ENCODE measurements around the gene OR51G1.

DNA sequence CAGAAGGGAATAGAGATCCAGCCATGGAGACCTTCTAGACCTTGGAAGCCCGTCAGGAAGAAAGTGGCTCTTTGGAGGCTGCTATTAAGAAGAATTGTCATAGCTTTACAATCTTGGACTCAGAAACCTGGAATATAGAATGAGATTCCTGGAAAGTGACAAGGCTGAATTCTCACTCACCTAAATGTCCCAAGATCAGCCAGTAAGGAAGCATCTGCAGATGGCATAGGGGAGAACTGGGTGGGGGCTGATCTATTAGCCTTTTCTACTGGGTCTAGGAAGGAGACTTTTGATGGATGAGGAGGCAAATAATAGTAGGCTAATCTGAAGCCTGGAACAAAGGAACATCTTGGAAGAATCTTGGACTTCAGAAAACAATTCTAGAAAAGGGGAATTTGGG is at the start of gene OR51G1:
- TF ChIP-seq POLR2A (IDR thresholded peaks at IDR 0.05; ENCODE audit: low read depth, low read length) (no peak), CHD2 (IDR thresholded peaks at IDR 0.05; ENCODE audit: borderline replicate concordance, low read depth, low read length) (no peak), POLR2AphosphoS5 (IDR thresholded peaks at IDR 0.05; ENCODE audit: low read length) (no peak), TAF1 (IDR thresholded peaks at IDR 0.05; ENCODE audit: borderline replicate concordance, low read depth, low read length) (no peak), JUND (IDR thresholded peaks at IDR 0.05; ENCODE audit: low read depth, low read length) (no peak), CEBPB (IDR thresholded peaks at IDR 0.05; ENCODE audit: borderline replicate concordance in 1 of 2, low read depth in 2 of 2, low read length in 2 of 2) (no peak)
- TF ChIP-seq, protein P1, sequence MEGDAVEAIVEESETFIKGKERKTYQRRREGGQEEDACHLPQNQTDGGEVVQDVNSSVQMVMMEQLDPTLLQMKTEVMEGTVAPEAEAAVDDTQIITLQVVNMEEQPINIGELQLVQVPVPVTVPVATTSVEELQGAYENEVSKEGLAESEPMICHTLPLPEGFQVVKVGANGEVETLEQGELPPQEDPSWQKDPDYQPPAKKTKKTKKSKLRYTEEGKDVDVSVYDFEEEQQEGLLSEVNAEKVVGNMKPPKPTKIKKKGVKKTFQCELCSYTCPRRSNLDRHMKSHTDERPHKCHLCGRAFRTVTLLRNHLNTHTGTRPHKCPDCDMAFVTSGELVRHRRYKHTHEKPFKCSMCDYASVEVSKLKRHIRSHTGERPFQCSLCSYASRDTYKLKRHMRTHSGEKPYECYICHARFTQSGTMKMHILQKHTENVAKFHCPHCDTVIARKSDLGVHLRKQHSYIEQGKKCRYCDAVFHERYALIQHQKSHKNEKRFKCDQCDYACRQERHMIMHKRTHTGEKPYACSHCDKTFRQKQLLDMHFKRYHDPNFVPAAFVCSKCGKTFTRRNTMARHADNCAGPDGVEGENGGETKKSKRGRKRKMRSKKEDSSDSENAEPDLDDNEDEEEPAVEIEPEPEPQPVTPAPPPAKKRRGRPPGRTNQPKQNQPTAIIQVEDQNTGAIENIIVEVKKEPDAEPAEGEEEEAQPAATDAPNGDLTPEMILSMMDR (IDR thresholded peaks at IDR 0.05 in 2 of 3, conservative IDR thresholded peaks at IDR 0.05 in 1 of 3; ENCODE audit: control insufficient read depth in 2 of 3, extremely low read depth in 1 of 3, insufficient read depth in 1 of 3, low read depth in 3 of 3, low read length in 3 of 3) = no peak
- TF ChIP-seq, protein P2, sequence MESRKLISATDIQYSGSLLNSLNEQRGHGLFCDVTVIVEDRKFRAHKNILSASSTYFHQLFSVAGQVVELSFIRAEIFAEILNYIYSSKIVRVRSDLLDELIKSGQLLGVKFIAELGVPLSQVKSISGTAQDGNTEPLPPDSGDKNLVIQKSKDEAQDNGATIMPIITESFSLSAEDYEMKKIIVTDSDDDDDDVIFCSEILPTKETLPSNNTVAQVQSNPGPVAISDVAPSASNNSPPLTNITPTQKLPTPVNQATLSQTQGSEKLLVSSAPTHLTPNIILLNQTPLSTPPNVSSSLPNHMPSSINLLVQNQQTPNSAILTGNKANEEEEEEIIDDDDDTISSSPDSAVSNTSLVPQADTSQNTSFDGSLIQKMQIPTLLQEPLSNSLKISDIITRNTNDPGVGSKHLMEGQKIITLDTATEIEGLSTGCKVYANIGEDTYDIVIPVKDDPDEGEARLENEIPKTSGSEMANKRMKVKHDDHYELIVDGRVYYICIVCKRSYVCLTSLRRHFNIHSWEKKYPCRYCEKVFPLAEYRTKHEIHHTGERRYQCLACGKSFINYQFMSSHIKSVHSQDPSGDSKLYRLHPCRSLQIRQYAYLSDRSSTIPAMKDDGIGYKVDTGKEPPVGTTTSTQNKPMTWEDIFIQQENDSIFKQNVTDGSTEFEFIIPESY (IDR thresholded peaks at IDR 0.05) = no peak

Data from GM12878 (cell line).